ENCODE data around the gene ENOX2. TPM values are rescaled to one million over a fixed set of nuclear protein-coding genes. Genes with fewer than 3 reads are reported as not detected.

The ENOX2 gene
- total RNA-seq, 1 experiment from 2014 or later, result 12.9 TPM

DNA sequence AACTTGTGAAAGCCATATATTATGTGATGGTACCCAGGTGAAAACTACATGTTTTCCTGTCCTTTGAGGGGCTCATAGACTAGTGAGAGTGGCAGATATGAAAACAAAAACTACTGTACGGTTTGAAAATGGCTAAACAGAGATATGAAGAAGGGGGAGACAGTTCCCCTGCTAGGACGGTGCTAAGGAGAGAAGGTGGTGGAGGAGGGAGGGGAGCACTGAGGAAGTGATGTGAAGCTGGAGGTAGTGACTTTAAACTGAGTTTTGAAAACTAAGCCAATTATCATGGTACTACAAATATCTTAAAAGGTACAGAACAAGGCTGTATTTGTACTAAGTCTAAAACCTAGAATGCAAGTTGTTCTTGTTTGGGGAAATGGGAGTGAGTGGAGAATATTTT is 188.3 kb downstream of the ENOX2 start:
- CTCF ChIA-PET, result no interaction called here
- RAD21 ChIA-PET (ENCODE audit: low non-redundant PET in 1 of 2, low total read pairs in 2 of 2, uncharacterized antibody in 2 of 2, unreplicated experiment in 2 of 2), result no interaction called here
- H3K9me3 ChIP-seq (ENCODE audit: control insufficient read depth in 1 of 2, insufficient read depth in 1 of 2, low read depth in 1 of 2, low read length in 2 of 2), result no peaks in the 10 kb centered on the region
- H3K4me2 ChIP-seq (ENCODE audit: low read length), result no peak overlapping the region
- POLR2A ChIA-PET, result no interaction called here
- H3K9me2 ChIP-seq (ENCODE audit: insufficient read depth), result no peaks in the 10 kb centered on the region
- intact Hi-C loops (cut with micrococcal nuclease), result no loop called here
- no peaks in the 10 kb centered on the region for H3K4me1 ChIP-seq (ENCODE audit: control insufficient read depth in 1 of 2, insufficient read depth in 2 of 2, low read length in 2 of 2)
- no peaks in the 10 kb centered on the region for H3K36me3 ChIP-seq (ENCODE audit: control insufficient read depth in 1 of 2, insufficient read depth in 2 of 2, low read length in 2 of 2)
- DNase-seq (ENCODE audit: low read depth, low spot score) (no peak), ATAC-seq (no peak)
- H3K27ac ChIP-seq (ENCODE audit: low read depth, low read length), result no peak overlapping the region
- H3K9ac ChIP-seq (ENCODE audit: low read length), result no peak overlapping the region
- BruUV-seq (replicated peaks), result no TSS peak
- H4K20me1 ChIP-seq (ENCODE audit: insufficient read depth), result no peaks in the 10 kb centered on the region
- H3K27me3 ChIP-seq (ENCODE audit: insufficient read depth, low read length), result no peaks in the 10 kb centered on the region
- H2AFZ ChIP-seq (ENCODE audit: low read depth, low read length, poor library complexity, severe bottlenecking), result no peak overlapping the region
- no peak for TF ChIP-seq ZNF274 (IDR thresholded peaks at IDR 0.05; ENCODE audit: low read depth, low read length)
- no peak for TF ChIP-seq YY1 (IDR thresholded peaks at IDR 0.05; ENCODE audit: extremely low read depth, insufficient replicate concordance, low read depth, low read length)
- TF ChIP-seq, protein P1, sequence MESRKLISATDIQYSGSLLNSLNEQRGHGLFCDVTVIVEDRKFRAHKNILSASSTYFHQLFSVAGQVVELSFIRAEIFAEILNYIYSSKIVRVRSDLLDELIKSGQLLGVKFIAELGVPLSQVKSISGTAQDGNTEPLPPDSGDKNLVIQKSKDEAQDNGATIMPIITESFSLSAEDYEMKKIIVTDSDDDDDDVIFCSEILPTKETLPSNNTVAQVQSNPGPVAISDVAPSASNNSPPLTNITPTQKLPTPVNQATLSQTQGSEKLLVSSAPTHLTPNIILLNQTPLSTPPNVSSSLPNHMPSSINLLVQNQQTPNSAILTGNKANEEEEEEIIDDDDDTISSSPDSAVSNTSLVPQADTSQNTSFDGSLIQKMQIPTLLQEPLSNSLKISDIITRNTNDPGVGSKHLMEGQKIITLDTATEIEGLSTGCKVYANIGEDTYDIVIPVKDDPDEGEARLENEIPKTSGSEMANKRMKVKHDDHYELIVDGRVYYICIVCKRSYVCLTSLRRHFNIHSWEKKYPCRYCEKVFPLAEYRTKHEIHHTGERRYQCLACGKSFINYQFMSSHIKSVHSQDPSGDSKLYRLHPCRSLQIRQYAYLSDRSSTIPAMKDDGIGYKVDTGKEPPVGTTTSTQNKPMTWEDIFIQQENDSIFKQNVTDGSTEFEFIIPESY (IDR thresholded peaks at IDR 0.05; ENCODE audit: extremely low read depth, insufficient replicate concordance, low read length), result no peak
- no peak for TF ChIP-seq SIN3A (IDR thresholded peaks at IDR 0.05; ENCODE audit: low read depth)
- TF ChIP-seq RAD21 (IDR thresholded peaks at IDR 0.05; ENCODE audit: low read depth), result no peak
- TF ChIP-seq TCF7L2 (IDR thresholded peaks at IDR 0.05; ENCODE audit: borderline replicate concordance, extremely low read depth, insufficient read depth, insufficient read length), result no peak
- TF ChIP-seq CEBPB (IDR thresholded peaks at IDR 0.05; ENCODE audit: low read depth), result no peak
- H3K4me3 ChIP-seq (replicated peaks in 1 of 2; ENCODE audit: low read depth in 1 of 2, low read length in 2 of 2), result no peak overlapping the region
- H3K79me2 ChIP-seq (ENCODE audit: insufficient read depth, low read length), result no peaks in the 10 kb centered on the region

GRCh38 chrX:130714135-130714534 is 188.9 kb downstream of the ENOX2 start:
- DNase-seq (ENCODE audit: low read depth, low spot score), result no peak
- CTCF ChIA-PET, result no interaction called here
- no peak for TF ChIP-seq EZH2 (IDR thresholded peaks at IDR 0.05)
- no peak for TF ChIP-seq YY1 (IDR thresholded peaks at IDR 0.05; ENCODE audit: extremely low read depth, insufficient replicate concordance, low read depth, low read length)
- TF ChIP-seq, protein P2, sequence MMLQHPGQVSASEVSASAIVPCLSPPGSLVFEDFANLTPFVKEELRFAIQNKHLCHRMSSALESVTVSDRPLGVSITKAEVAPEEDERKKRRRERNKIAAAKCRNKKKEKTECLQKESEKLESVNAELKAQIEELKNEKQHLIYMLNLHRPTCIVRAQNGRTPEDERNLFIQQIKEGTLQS (IDR thresholded peaks at IDR 0.05), result no peak
- TF ChIP-seq RAD21 (IDR thresholded peaks at IDR 0.05; ENCODE audit: low read depth), result no peak
- TF ChIP-seq POLR2A (IDR thresholded peaks at IDR 0.05; ENCODE audit: borderline replicate concordance, extremely low read depth, insufficient read depth, insufficient read length), result no peak
- TF ChIP-seq, protein P3, sequence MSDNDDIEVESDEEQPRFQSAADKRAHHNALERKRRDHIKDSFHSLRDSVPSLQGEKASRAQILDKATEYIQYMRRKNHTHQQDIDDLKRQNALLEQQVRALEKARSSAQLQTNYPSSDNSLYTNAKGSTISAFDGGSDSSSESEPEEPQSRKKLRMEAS (IDR thresholded peaks at IDR 0.05), result no peak
- TF ChIP-seq, protein P4, sequence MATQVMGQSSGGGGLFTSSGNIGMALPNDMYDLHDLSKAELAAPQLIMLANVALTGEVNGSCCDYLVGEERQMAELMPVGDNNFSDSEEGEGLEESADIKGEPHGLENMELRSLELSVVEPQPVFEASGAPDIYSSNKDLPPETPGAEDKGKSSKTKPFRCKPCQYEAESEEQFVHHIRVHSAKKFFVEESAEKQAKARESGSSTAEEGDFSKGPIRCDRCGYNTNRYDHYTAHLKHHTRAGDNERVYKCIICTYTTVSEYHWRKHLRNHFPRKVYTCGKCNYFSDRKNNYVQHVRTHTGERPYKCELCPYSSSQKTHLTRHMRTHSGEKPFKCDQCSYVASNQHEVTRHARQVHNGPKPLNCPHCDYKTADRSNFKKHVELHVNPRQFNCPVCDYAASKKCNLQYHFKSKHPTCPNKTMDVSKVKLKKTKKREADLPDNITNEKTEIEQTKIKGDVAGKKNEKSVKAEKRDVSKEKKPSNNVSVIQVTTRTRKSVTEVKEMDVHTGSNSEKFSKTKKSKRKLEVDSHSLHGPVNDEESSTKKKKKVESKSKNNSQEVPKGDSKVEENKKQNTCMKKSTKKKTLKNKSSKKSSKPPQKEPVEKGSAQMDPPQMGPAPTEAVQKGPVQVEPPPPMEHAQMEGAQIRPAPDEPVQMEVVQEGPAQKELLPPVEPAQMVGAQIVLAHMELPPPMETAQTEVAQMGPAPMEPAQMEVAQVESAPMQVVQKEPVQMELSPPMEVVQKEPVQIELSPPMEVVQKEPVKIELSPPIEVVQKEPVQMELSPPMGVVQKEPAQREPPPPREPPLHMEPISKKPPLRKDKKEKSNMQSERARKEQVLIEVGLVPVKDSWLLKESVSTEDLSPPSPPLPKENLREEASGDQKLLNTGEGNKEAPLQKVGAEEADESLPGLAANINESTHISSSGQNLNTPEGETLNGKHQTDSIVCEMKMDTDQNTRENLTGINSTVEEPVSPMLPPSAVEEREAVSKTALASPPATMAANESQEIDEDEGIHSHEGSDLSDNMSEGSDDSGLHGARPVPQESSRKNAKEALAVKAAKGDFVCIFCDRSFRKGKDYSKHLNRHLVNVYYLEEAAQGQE (IDR thresholded peaks at IDR 0.05; ENCODE audit: low read depth), result no peak
- TF ChIP-seq FOSL1 (IDR thresholded peaks at IDR 0.05; ENCODE audit: low read depth), result no peak

More at GRCh38 chrX:130714135-130714534, 188.9 kb downstream of the ENOX2 start:
- ChIA-PET RAD21 (ENCODE audit: low non-redundant PET in 1 of 2, low total read pairs in 2 of 2, uncharacterized antibody in 2 of 2, unreplicated experiment in 2 of 2) (no interaction called here), POLR2A (no interaction called here)
- no peaks in the 10 kb centered on the region for H3K79me2 ChIP-seq (ENCODE audit: insufficient read depth, low read length)
- H3K4me2 ChIP-seq (ENCODE audit: low read length), result no peak overlapping the region
- H3K4me1 ChIP-seq (ENCODE audit: control insufficient read depth in 1 of 2, insufficient read depth in 2 of 2, low read length in 2 of 2), result no peaks in the 10 kb centered on the region
- H3K27me3 ChIP-seq (ENCODE audit: insufficient read depth, low read length), result no peaks in the 10 kb centered on the region
- intact Hi-C loops (cut with micrococcal nuclease), result no loop called here
- H3K9ac ChIP-seq (ENCODE audit: low read length), result no peak overlapping the region
- H3K36me3 ChIP-seq (ENCODE audit: control insufficient read depth in 1 of 2, insufficient read depth in 2 of 2, low read length in 2 of 2), result no peaks in the 10 kb centered on the region
- H3K27ac ChIP-seq (ENCODE audit: low read depth, low read length), result no peak overlapping the region
- no peaks in the 10 kb centered on the region for H3K9me3 ChIP-seq (ENCODE audit: control insufficient read depth in 1 of 2, insufficient read depth in 1 of 2, low read depth in 1 of 2, low read length in 2 of 2)
- ATAC-seq, result no peak
- H3K9me2 ChIP-seq (ENCODE audit: insufficient read depth), result no peaks in the 10 kb centered on the region
- no peaks in the 10 kb centered on the region for H4K20me1 ChIP-seq (ENCODE audit: insufficient read depth)
- no TSS peak for BruUV-seq (replicated peaks)
- no peak overlapping the region for H3K4me3 ChIP-seq (replicated peaks in 1 of 2; ENCODE audit: low read depth in 1 of 2, low read length in 2 of 2)
- H2AFZ ChIP-seq (ENCODE audit: low read depth, low read length, poor library complexity, severe bottlenecking), result no peak overlapping the region

Measured in HCT116 (cell line).